ENCODE measurements around the gene ZNF282. TPM values are rescaled to one million over a fixed set of nuclear protein-coding genes. Genes with fewer than 3 reads are reported as not detected.
"Not testable (repeated sequence)": the region's sequence is repeated elsewhere in the genome, so short reads cannot be mapped to it uniquely, and the experiment has no call there.

Gene ZNF282
- total RNA-seq, 1 donor from 2014 or later = 15.0 TPM

- no peak for DNase-seq
- intact Hi-C loops (cut with micrococcal nuclease) = no loop called here
- no peaks in the 10 kb centered on the region for H3K4me1 ChIP-seq
- no peak overlapping the region for H3K4me3 ChIP-seq
- peaks cover 9% of the 10 kb centered on the region for H3K27me3 ChIP-seq (ENCODE audit: low read depth)
- no peaks in the 10 kb centered on the region for H3K36me3 ChIP-seq
- no peak overlapping the region for H3K27ac ChIP-seq (replicated peaks)
- H3K9me3 ChIP-seq (replicated peaks) = no peaks in the 10 kb centered on the region
- TF ChIP-seq CTCF (IDR thresholded peaks at IDR 0.05; ENCODE audit: borderline replicate concordance) = no peak
These were observed 37.0 kb downstream of the ZNF282 start for GRCh38 chr7:149232362-149232761.

DNA sequence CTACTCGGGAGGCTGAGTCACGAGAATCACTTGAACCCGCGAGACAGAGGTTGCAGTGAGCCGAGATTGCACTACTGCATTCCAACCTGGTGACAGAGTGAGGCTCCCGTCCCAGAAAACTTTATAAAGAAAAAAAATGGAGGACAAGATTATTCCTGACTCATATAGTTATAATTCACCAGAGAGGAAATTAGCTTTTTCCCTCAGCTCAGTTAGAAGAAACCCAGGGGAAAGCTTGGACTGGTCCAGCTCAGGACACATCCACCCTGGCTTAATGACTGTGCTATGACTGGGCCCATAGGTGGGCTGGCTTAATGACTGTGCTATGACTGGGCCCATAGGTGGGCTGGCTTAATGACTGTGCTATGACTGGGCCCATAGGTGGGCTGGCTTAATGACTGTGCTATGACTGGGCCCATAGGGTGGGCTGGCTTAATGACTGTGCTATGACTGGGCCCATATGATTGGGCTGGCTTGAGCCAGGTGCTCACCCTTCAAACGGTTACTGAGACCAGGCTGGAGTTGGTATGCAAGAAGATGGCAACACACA is 38.4 kb downstream of the ZNF282 start:
- H3K36me3 ChIP-seq; H3K4me1 ChIP-seq; H3K27ac ChIP-seq (replicated peaks); intact Hi-C loops (cut with micrococcal nuclease); DNase-seq; H3K4me3 ChIP-seq; H3K27me3 ChIP-seq (ENCODE audit: low read depth); H3K9me3 ChIP-seq (replicated peaks): not testable (repeated sequence)

DNA sequence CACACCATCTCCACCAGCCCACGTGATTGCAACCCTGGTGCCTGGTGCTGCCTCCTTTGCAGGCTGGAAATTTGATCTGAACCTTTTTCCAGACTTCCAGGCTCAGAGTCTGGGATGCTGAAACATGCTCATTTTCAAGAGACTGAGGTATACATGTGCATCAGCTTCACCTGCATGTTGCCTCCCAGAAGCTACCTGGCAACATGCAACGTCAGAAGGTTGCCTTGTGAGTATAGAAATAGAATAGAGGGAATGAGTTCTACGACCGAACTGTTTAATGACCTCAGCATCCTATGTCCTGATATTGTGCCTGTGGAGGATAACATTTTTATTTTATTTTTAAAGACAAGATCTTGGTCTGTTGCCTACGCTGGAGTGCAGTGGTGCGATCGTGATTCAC is 42.2 kb downstream of the ZNF282 start:
- intact Hi-C loops (cut with micrococcal nuclease) = no loop called here
- H3K27me3 ChIP-seq (ENCODE audit: low read depth) = peaks cover 9% of the 10 kb centered on the region
- H3K9me3 ChIP-seq (replicated peaks) = no peaks in the 10 kb centered on the region
- H3K27ac ChIP-seq (replicated peaks) = no peak overlapping the region
- no peak for TF ChIP-seq CTCF (IDR thresholded peaks at IDR 0.05; ENCODE audit: borderline replicate concordance)
- H3K4me1 ChIP-seq = peaks cover 30% of the 10 kb centered on the region
- no peak overlapping the region for H3K4me3 ChIP-seq
- H3K36me3 ChIP-seq = no peaks in the 10 kb centered on the region
- no peak for DNase-seq

DNA sequence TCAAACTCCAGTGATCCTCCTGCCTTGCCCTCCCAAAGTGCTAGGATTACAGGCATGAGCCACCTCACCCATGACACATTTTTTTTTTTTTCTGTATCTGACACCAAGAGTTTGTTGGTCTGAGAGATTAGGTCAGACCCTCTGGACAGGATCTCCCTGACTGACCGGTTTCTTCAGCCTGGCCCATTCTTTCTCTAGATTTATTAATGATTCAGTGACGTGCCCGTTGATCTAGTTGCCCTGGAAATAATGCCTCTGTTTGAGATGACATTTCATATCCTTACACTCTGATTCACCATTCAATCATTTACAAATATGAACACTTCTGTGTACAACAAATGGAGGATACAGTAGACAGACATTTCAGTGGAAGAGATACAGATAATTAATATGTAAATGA is 42.7 kb downstream of the ZNF282 start:
- H3K27ac ChIP-seq (replicated peaks) = no peak overlapping the region
- DNase-seq = no peak
- intact Hi-C loops (cut with micrococcal nuclease) = no loop called here
- no peaks in the 10 kb centered on the region for H3K36me3 ChIP-seq
- H3K9me3 ChIP-seq (replicated peaks) = peaks cover 4% of the 10 kb centered on the region
- H3K4me1 ChIP-seq = peaks cover 30% of the 10 kb centered on the region
- H3K27me3 ChIP-seq (ENCODE audit: low read depth) = peaks cover 9% of the 10 kb centered on the region
- H3K4me3 ChIP-seq = no peak overlapping the region
- no peak for TF ChIP-seq CTCF (IDR thresholded peaks at IDR 0.05; ENCODE audit: borderline replicate concordance)

DNA sequence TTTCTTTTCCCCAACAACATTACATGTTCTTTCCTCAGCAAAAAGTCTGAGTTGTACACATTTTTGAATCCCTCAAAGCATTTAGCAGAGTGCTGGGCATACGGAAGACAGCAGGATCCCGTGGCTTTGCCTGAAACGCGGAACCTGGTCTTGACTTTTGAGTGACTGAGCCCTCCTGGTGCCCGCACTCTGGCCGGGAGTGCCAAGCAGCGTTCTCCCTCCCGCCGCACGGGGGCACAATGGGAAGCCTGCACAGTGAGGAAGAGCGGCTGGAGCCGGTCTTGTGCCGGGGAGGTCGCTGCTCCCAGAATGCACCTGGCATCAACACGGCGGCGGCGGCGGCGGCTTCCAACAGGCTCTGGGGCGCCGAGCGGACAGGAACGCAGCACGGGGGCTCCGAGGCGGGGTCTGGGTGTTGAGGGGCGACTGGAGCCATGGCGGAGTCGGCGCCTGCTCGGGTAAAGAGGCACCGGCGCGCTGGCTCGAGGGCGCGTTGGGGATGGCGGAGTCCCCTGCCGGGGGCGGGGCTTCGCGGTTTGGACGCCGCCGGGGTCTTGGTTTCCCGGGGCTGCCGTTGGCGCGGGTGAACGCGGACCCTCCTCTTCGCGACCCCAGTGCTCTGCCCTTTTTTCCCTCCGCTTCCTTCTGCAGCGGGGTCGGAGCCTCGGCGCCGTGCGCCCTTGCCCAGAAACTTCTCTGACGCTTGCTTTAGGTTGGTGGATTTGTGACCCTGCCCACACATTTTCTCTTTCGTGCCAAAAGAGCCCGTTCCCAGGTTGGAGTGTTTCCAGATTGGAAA is 44.2 kb downstream of the ZNF282 start, which contains the start of gene ZNF212:
Gene ZNF212, plus strand, starts transcription at position 307 of the 799 bp plus-strand sequence. Its CDS starts 128 bp downstream, at position 435.
- Histone ChIP-seq H3K4me3 (peak within 1 kb of the TSS; percentile 96), H3K4me1 (peaks cover 30% of the 10 kb centered on the region), H3K36me3 (no peaks in the 10 kb centered on the region), H3K27me3 (ENCODE audit: low read depth) (peaks cover 9% of the 10 kb centered on the region), H3K27ac (replicated peaks) (peak within 1 kb of the TSS; percentile 76), H3K9me3 (replicated peaks) (peaks cover 6% of the 10 kb centered on the region)
- intact Hi-C loops (cut with micrococcal nuclease) = no loop called here
- peak; percentile 90 for TF ChIP-seq CTCF (IDR thresholded peaks at IDR 0.05; ENCODE audit: borderline replicate concordance)
- peak; percentile 90 for DNase-seq

- H3K36me3 ChIP-seq = no peaks in the 10 kb centered on the region
- peaks cover 34% of the 10 kb centered on the region for H3K4me1 ChIP-seq
- intact Hi-C loops (cut with micrococcal nuclease) = no loop called here
- peaks cover 6% of the 10 kb centered on the region for H3K9me3 ChIP-seq (replicated peaks)
- DNase-seq = no peak
- H3K4me3 ChIP-seq = peak overlapping the region; percentile 96
- no peak for TF ChIP-seq CTCF (IDR thresholded peaks at IDR 0.05; ENCODE audit: borderline replicate concordance)
- no peak overlapping the region for H3K27ac ChIP-seq (replicated peaks)
- peaks cover 7% of the 10 kb centered on the region for H3K27me3 ChIP-seq (ENCODE audit: low read depth)
These were observed 45.3 kb downstream of the ZNF282 start for GRCh38 chr7:149240637-149241036.
